Skeletal muscle tissue (tissue), 4 donors: ENCODE results near the gene DTNBP1. TPM values are rescaled to one million over a fixed set of nuclear protein-coding genes. Genes with fewer than 3 reads are reported as not detected.
"Not testable (repeated sequence)": the region's sequence is repeated elsewhere in the genome, so short reads cannot be mapped to it uniquely, and the experiment has no call there.

ENCODE experiments used
- H3K27ac ChIP-seq: one replicate; pipeline ENCODE4 v1.7.0; 2013; ENCODE audit warnings: mild to moderate bottlenecking, low read depth, low read length, inconsistent platforms
- H3K27me3 ChIP-seq, 3 donors: one replicate each; pipeline ENCODE4 v1.7.0; 2013; ENCODE audit warnings: low read length in 3 of 3; ENCODE audit not compliant: control insufficient read depth in 3 of 3, insufficient read depth in 3 of 3
- H3K36me3 ChIP-seq, 3 donors: one replicate each; pipeline ENCODE4 v1.7.0; 2013; ENCODE audit warnings: low read length in 3 of 3; ENCODE audit not compliant: control insufficient read depth in 3 of 3, insufficient read depth in 3 of 3
- H3K4me1 ChIP-seq, 3 donors: one replicate each; pipeline ENCODE4 v1.7.0; 2013; ENCODE audit warnings: low read length in 3 of 3, mild to moderate bottlenecking in 3 of 3; ENCODE audit not compliant: control insufficient read depth in 3 of 3, insufficient read depth in 3 of 3
- H3K4me3 ChIP-seq, 3 donors: one replicate each; pipeline ENCODE4 v1.7.0; 2013; ENCODE audit warnings: low read length in 3 of 3
- H3K9ac ChIP-seq, 3 donors: one replicate each; pipeline ENCODE4 v1.7.0; 2013; ENCODE audit warnings: low read length in 3 of 3, mild to moderate bottlenecking in 3 of 3, moderate library complexity in 2 of 3, low read depth in 1 of 3
- H3K9me3 ChIP-seq, 3 donors: one replicate each; pipeline ENCODE4 v1.7.0; 2013; ENCODE audit warnings: low read length in 3 of 3; ENCODE audit not compliant: control insufficient read depth in 3 of 3
- total RNA-seq: library from RNA; depleted of rRNA; stranded (reverse); fragments of >200 nt; gene quantifications from one replicate; pipeline ENCODE4 v1.2.3, GENCODE V29; 2014
- donor health status: Osteomylitis.

The DTNBP1 gene
- total RNA-seq, 1 donor from 2014 or later: 15.1 TPM

DNA sequence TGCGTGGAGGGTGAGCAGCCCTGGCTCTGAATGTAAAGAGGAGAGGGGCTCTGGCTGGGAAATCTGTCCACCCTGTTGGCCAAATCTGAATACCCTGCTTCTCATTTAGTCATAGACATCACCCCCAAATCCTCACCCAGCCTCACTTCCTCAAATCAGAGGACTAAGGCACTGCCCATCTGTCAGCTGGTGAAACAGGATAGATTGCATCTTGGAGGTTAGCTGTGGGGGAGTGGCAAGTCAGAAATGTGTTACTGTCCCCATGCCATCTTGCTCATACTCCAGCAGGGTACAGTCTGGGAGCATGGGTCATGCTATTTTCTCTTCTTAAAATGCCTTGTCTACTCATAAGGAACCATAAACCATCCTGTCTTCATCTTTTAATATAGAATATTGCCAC lies 9.5 kb upstream of the DTNBP1 start:
- no peaks in the 10 kb centered on the region for H3K36me3 ChIP-seq
- no peak overlapping the region for H3K27ac ChIP-seq
- H3K27me3 ChIP-seq: no peaks in the 10 kb centered on the region
- no peaks in the 10 kb centered on the region for H3K9me3 ChIP-seq
- peak overlapping the region in 1 of 3 donors; percentile 25 for H3K4me3 ChIP-seq
- H3K4me1 ChIP-seq: peaks cover 36 to 45% (median 42%) of the 10 kb centered on the region in 3 donors
- H3K9ac ChIP-seq: no peak overlapping the region

DNA sequence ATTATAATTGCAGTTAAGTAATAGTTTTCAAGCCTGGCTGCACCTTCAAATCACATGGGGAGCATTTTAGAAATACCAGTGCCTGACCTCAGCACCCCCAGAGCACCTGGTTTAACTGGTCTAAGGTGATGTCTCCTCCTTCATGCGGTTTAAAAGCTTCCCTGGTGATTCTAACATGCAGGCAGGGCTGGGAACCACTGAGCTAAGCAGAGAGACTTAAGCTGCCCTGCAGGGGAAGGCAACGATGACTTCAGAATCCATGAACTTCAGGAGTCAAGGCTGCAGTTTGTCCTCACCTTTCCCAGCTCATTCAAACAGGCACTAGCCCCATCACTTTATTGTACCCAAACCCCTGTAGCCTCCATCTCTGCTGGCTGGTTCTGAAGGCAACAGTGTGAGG lies 6.1 kb upstream of the DTNBP1 start:
- Histone ChIP-seq H3K4me3 (no peak overlapping the region), H3K27me3 (no peaks in the 10 kb centered on the region), H3K27ac (no peak overlapping the region), H3K9me3 (no peaks in the 10 kb centered on the region), H3K36me3 (no peaks in the 10 kb centered on the region), H3K9ac (no peak overlapping the region), H3K4me1 (peaks cover 23 to 24% (median 23%) of the 10 kb centered on the region in 3 donors)

DNA sequence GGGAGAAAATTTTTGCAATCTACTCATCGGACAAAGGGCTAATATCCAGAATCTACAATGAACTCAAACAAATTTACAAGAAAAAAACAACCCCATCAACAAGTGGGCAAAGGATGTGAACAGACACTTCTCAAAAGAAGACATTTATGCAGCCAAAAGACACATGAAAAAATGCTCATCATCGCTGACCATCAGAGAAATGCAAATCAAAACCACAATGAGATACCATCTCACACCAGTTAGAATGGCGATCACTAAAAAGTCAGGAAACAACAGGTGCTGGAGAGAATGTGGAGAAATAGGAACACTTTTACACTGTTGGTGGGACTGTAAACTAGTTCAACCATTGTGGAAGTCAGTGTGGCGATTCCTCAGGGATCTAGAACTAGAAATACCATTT lies 4.1 kb upstream of the DTNBP1 start:
- H3K4me3 ChIP-seq, H3K27me3 ChIP-seq, H3K9ac ChIP-seq, H3K27ac ChIP-seq, H3K9me3 ChIP-seq, H3K36me3 ChIP-seq: not testable (repeated sequence)
- H3K4me1 ChIP-seq: peaks cover 10 to 14% (median 12%) of the 10 kb centered on the region in 3 donors

DNA sequence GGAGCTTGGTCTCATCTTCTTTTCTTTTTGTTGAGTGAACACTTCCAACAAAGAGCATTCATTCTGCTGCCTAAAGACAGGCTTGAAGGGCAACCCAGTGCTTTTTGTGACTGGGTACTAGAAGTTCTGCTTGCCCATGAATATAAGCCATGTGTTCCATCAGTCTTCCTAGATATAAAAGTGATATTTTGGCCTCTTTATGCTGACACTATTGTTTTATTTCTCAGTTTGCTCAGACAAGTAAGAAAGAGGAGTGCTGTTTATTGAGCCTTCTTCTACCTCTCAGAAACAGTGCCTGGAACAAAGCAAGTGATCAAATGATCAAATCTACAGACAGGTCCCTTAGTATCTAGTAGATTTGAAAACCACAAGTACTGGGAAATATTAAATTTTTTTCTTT lies 2.4 kb upstream of the DTNBP1 start:
- Histone ChIP-seq H3K9me3 (no peaks in the 10 kb centered on the region), H3K9ac (no peak overlapping the region), H3K36me3 (no peaks in the 10 kb centered on the region), H3K4me1 (peaks cover 8 to 14% (median 13%) of the 10 kb centered on the region in 3 donors), H3K27me3 (no peaks in the 10 kb centered on the region), H3K27ac (no peak overlapping the region), H3K4me3 (no peak overlapping the region)

DNA sequence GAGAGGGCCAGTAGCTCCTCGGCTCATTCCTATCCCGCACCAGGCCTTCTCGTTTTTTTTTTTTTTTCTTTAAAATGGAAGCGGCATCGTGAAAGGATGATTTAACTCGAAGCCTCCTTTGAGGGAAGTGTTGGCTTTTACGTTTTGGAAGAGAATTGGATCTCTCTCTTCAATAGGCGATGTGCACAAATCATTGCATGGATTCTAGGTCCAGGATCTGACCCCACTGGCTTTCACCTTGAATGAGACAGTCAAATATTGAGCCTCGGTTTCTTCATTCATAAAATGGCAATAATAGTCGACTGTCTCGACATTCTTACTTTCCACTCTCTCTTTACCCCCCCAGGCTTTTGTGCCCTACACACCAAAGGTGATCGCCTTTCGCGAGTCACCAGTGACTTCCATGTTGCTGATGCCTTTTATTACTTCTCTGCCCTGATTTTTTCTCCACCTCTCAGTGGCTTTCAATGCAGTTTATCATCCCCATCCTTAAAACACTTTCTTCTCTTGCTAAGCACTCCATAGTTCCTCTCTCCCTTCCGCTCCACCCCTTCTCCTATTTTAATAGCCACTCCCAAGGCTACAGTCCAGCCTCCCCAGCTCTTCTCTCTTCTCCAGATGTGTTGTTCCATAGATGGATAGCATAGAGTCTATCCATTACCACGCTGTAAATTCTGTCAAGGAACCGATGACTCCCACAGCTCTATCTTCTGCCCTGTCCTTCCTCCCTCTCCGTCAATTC lies 473 bp upstream of the DTNBP1 start:
- Histone ChIP-seq H3K27ac (peak overlapping the region; percentile 82), H3K9ac (peak overlapping the region in 1 of 3 donors; percentile 91)

DNA sequence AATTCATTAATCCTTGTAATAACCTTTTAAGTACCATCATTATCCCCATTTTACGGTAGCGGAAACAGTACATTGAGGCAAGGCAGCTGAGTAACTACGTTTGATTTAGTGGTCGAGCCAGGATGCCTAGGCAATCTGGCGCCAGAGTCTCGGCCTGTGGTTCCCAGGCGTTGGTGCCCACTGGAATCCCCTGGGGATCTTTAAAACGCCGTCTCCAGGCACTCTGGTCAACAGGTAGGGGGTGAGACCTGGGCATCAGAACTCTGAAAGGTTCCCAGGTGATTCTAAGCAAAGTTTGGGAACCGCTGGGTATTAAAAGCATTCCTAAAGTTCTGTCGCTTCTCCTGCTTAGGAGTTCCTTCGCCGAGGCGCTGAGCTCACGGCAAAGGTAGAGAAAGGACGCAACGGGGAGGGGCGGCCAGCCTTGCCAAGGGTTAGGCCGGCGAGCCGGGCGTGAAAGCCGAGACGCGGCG lies 939 bp downstream of the DTNBP1 start:
- peak overlapping the region; percentile 82 for H3K27ac ChIP-seq
- no peaks in the 10 kb centered on the region for H3K9me3 ChIP-seq
- H3K27me3 ChIP-seq: no peaks in the 10 kb centered on the region
- H3K4me3 ChIP-seq: peak overlapping the region; percentile 81 to 88 (median 82)
- peaks cover 8 to 14% (median 13%) of the 10 kb centered on the region in 3 donors for H3K4me1 ChIP-seq
- no peaks in the 10 kb centered on the region for H3K36me3 ChIP-seq
- H3K9ac ChIP-seq: peak overlapping the region; percentile 86 to 91 (median 90)

More for the DNA sequence above, 473 bp upstream of the DTNBP1 start:
- no peaks in the 10 kb centered on the region for H3K36me3 ChIP-seq
- no peaks in the 10 kb centered on the region for H3K27me3 ChIP-seq
- H3K4me3 ChIP-seq: peak overlapping the region; percentile 59 to 88 (median 82)
- peaks cover 8 to 14% (median 13%) of the 10 kb centered on the region in 3 donors for H3K4me1 ChIP-seq
- H3K9me3 ChIP-seq: no peaks in the 10 kb centered on the region

DNA sequence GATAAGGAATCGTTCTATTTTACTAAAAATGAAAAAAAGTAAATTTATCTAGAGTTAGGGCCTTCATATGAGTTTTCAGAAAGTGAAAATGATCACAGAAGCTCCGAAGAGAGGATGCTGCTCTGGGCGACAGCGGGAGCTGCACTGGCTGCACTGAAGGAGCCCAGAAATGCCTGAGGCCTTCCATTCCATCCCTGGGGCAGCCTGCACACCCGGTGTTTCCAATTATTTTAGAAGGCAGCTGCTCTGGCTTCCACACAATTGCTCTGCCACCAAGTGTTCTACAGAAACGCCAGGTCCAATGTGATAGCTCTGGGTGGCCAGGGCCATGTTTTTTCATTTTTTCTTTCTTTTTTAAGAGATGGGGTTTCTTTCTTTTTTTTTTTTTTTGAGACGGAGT lies 3.6 kb downstream of the DTNBP1 start:
- no peaks in the 10 kb centered on the region for H3K9me3 ChIP-seq
- no peak overlapping the region for H3K9ac ChIP-seq
- H3K27ac ChIP-seq: no peak overlapping the region
- H3K4me3 ChIP-seq: no peak overlapping the region
- no peaks in the 10 kb centered on the region for H3K36me3 ChIP-seq
- H3K27me3 ChIP-seq: no peaks in the 10 kb centered on the region
- H3K4me1 ChIP-seq: peaks cover 8 to 14% (median 13%) of the 10 kb centered on the region in 3 donors

DNA sequence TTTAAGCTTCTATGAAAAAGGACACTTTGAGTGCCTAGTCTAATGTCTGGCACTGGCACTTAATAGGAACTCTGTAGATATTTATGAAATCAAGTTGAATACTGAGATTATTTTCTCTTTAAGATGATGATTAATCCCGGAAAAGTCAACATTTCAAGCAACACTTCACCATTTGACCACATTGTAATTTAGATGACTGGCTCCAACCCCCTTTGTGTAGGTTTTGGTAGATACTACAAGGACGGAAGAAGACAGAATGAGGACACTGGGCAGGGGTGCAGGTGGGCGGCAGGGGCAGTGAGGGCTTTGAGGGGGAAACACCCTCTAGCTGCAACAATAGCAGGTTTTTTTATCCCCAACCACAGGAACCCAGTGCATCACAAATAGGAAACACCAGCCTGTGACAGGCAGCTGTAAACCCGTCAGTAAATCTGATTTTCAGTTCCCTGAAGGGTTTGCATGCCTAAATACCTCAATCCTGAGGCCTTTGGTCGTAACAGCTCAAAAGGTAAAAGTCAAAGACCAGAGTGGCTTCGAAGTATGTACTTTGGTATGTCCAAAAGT lies 4.6 kb downstream of the DTNBP1 start:
- Histone ChIP-seq H3K36me3 (no peaks in the 10 kb centered on the region), H3K27me3 (no peaks in the 10 kb centered on the region), H3K4me3 (no peak overlapping the region), H3K27ac (no peak overlapping the region), H3K4me1 (peaks cover 5 to 11% (median 10%) of the 10 kb centered on the region in 3 donors), H3K9me3 (no peaks in the 10 kb centered on the region), H3K9ac (no peak overlapping the region)

DNA sequence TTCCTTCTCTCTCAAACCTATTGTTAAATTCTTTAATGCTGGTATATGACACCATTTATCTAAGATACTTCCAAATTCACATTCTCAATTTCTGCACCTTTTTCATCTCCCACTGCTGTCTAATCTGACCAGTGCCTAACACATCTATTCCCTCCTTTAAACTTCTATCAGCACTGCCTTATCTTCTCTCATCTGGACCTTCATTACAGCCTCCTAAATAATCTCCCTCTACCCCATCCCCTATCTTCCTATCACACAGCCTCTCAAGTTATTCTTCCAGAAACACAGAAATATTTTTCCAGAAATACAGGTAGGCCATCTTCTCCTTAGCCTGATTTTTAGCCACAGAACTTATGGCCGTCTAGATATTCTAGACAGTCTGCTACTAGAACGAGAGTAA lies 5.5 kb downstream of the DTNBP1 start:
- peaks cover 3 to 7% (median 6%) of the 10 kb centered on the region in 3 donors for H3K4me1 ChIP-seq
- H3K9ac ChIP-seq: no peak overlapping the region
- H3K36me3 ChIP-seq: no peaks in the 10 kb centered on the region
- no peaks in the 10 kb centered on the region for H3K27me3 ChIP-seq
- H3K9me3 ChIP-seq: no peaks in the 10 kb centered on the region
- no peak overlapping the region for H3K4me3 ChIP-seq
- H3K27ac ChIP-seq: no peak overlapping the region

DNA sequence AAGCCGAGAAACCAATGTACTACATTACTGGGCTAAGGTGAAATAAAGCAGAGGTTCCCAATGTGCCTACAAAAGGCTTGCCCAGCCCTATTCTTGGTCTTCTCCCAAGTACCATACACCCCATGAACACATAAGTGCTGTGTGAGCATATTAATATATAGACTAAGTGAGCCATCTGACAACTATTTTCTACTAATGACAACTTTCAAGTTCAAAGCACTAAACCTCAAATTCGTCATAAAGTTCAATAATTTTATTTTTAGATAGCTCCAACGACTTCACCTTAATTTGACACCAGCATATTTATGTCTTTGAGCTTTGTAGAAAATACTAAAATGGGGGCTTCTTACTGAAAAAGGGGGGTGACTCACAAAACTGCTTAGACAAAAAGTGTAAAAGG lies 6.7 kb downstream of the DTNBP1 start:
- Histone ChIP-seq H3K4me3 (no peak overlapping the region), H3K9ac (no peak overlapping the region), H3K4me1 (no peaks in the 10 kb centered on the region), H3K36me3 (no peaks in the 10 kb centered on the region), H3K27me3 (no peaks in the 10 kb centered on the region), H3K9me3 (no peaks in the 10 kb centered on the region), H3K27ac (no peak overlapping the region)
